Duodenal mucosa (tissue), 2 donors: ENCODE data around the gene RAPGEF5.
A peak's percentile ranks its signal among the peaks of the same experiment; 100 is the strongest.

Experiments
- H3K27ac ChIP-seq: one replicate; pipeline ENCODE4 v1.7.0; 2013; ENCODE audit warnings: low read depth, low read length
- H3K27me3 ChIP-seq, 2 donors: one replicate each; pipeline ENCODE4 v1.7.0; 2013; ENCODE audit warnings: low read length in 2 of 2, control low read depth in 1 of 2; ENCODE audit not compliant: insufficient read depth in 2 of 2, control insufficient read depth in 1 of 2
- H3K36me3 ChIP-seq, 2 donors: one replicate each; pipeline ENCODE4 v1.7.0; 2013; ENCODE audit warnings: low read length in 2 of 2, control low read depth in 1 of 2; ENCODE audit not compliant: insufficient read depth in 2 of 2, control insufficient read depth in 1 of 2
- H3K4me1 ChIP-seq, 2 donors: one replicate each; pipeline ENCODE4 v1.7.0; 2013; ENCODE audit warnings: low read length in 2 of 2, control low read depth in 1 of 2; ENCODE audit not compliant: insufficient read depth in 2 of 2, control insufficient read depth in 1 of 2
- H3K4me3 ChIP-seq, 2 donors: one replicate each; pipeline ENCODE4 v1.7.0; 2013; ENCODE audit warnings: low read length in 2 of 2, low read depth in 1 of 2
- H3K9ac ChIP-seq, 2 donors: one replicate each; pipeline ENCODE4 v1.7.0; 2013; ENCODE audit warnings: low read length in 2 of 2, low read depth in 1 of 2
- H3K9me3 ChIP-seq, 2 donors: one replicate each; pipeline ENCODE4 v1.7.0; 2013; ENCODE audit warnings: low read length in 2 of 2, control low read depth in 1 of 2; ENCODE audit not compliant: control insufficient read depth in 1 of 2

RAPGEF5 gene

DNA sequence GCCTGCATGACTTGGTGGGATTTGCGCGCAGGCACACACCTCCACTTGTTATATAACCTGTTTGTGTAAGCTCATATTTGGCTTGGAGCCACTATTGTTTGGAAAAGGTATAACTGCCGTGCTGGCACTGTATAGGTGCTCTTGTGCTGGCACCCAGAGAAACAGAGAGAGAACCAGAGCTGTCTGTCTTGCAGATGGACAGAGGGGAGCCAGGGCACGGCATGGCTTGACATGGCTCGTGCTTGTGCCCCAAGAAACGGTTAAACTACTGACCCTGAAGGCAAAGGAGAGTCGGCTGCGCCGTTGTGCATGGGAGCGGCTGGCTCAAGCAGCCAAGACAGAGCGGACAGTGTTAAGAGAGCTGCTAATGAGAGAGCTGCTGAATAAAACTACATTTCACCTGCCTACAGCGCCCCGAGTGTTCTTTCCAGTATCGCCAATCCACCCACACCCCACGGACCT is 23.2 kb downstream of the RAPGEF5 start:
- H3K36me3 ChIP-seq = no peaks in the 10 kb centered on the region
- no peak overlapping the region for H3K27ac ChIP-seq
- H3K9ac ChIP-seq = no peak overlapping the region

DNA sequence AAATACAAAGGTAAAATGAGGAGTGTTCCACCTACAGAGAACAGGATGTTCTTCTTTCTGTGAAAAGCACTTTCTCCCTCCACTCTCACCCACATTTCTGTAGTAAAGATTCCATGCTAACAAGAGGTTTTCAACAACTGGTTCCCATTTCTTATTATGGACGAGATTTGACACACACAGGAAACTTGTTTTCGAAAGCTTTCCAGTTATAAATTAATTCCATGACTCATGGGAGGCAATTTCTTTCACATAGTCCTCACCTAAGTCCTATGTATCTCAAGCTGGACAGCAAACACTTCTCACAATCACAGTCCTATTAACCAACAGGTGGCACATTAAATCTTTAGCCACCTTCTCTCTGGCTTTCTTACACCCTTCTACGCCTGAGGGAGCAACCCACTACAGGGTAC is 24.5 kb downstream of the RAPGEF5 start:
- H3K9me3 ChIP-seq = no peaks in the 10 kb centered on the region
- H3K9ac ChIP-seq = no peak overlapping the region
- no peaks in the 10 kb centered on the region for H3K27me3 ChIP-seq
- H3K27ac ChIP-seq = no peak overlapping the region
- no peaks in the 10 kb centered on the region for H3K36me3 ChIP-seq
- peak overlapping the region in 1 of 2 donors; percentile 10 for H3K4me3 ChIP-seq
- H3K4me1 ChIP-seq = peaks cover 34 to 52% of the 10 kb centered on the region in 2 donors

More for the DNA sequence above, 23.2 kb downstream of the RAPGEF5 start:
- Histone ChIP-seq H3K9me3 (no peaks in the 10 kb centered on the region), H3K4me3 (no peak overlapping the region), H3K4me1 (peaks cover 34 to 54% of the 10 kb centered on the region in 2 donors), H3K27me3 (no peaks in the 10 kb centered on the region)

DNA sequence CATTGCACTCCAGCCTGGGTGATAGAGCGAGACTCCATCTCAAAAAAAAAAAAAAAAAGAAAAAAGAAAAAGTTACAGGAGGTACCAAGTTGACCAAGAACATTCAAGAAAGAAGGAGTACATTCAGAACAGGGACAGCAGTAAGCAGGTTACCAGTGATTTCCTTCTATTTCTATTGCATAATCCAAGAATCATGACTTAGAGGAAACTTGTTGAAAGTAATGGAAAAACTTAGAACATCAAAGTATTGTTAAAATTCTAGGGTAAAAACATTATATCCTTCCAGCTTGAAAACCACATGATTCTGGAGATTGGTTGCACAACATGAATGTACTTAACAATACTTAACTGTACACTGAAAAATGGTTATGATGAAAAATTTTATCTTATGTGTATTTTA is 25.2 kb downstream of the RAPGEF5 start:
- H3K36me3 ChIP-seq = no peaks in the 10 kb centered on the region
- no peaks in the 10 kb centered on the region for H3K27me3 ChIP-seq
- no peak overlapping the region for H3K27ac ChIP-seq
- no peak overlapping the region for H3K9ac ChIP-seq
- peaks cover 34 to 52% of the 10 kb centered on the region in 2 donors for H3K4me1 ChIP-seq
- H3K9me3 ChIP-seq = no peaks in the 10 kb centered on the region
- no peak overlapping the region for H3K4me3 ChIP-seq

DNA sequence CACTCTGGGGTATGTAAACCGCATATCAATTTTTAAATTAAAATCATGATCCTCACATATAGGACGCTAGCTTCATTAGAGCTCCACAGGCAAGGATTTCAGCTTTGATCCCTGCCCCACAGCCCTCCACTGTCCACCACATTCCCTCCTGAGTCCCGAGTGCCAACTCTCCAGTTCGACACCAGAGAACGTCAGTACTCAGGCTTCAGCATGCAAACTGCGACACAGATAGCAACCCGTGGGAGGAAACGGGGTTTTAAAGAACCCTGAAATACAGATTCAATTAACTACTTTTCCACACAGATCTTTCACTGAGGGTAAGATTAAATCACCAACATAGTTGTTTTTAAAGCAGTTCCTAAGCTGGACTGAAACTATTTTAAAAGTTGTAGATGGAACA is 26.1 kb downstream of the RAPGEF5 start:
- no peak overlapping the region for H3K27ac ChIP-seq
- peaks cover 34 to 52% of the 10 kb centered on the region in 2 donors for H3K4me1 ChIP-seq
- no peaks in the 10 kb centered on the region for H3K27me3 ChIP-seq
- no peaks in the 10 kb centered on the region for H3K36me3 ChIP-seq
- no peak overlapping the region for H3K9ac ChIP-seq
- peak overlapping the region in 1 of 2 donors; percentile 4 for H3K4me3 ChIP-seq
- H3K9me3 ChIP-seq = no peaks in the 10 kb centered on the region

DNA sequence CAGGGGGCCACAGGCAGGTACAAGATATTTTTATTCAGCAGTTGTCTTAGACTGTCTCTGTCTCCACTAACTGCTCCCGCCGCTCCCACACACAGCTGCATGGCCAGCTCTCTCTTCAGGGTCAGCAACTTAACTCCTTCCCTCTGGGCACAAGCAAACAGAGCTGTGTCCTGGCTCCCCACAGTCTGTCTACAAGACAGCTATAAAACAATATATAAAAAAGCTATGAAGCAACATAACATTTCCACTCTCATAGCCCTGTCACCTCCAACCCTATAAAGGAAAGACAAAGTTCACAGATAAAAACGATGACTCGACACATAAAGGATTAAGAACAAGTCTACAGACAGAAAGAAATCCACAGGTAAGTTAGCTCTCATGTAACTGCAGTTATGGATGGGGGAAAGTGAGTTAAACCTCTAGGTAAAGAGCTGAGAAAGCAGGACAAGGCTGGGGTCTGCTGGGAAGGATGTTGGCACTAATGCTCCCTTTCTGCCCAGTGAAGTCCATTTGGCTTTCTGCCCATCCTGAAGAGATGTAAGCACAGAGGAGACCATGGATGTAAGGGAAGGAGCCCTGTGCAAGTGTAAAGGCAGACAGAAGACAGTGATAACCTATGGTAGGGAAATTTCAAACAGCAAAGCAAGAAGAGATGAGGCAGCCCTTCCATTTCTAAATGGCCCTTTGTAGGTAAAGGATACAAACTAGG is 27.0 kb downstream of the RAPGEF5 start:
- Histone ChIP-seq H3K27me3 (no peaks in the 10 kb centered on the region), H3K36me3 (no peaks in the 10 kb centered on the region), H3K9me3 (no peaks in the 10 kb centered on the region), H3K4me1 (peaks cover 31 to 46% of the 10 kb centered on the region in 2 donors), H3K4me3 (peak overlapping the region in 1 of 2 donors; percentile 44), H3K27ac (peak overlapping the region; percentile 60), H3K9ac (peak overlapping the region; percentile 21 to 28)

DNA sequence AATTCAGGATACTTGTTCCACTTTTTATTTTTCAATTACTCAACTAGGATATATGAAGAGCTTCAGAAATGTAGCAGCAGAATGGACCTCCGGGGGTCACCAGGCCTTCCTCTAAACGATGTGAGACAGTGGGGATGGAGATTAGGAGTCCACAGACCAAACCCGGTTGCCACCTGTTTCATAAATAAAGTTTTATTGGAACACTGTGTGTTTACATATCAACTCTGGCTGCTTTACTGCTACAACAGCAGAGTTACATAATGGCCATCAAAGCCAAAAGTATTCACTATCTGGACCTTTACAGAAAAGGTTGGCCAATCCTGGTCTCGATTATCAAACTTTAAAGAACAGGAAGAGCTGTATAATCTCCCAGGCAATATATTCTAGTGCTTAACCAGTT is 30.8 kb downstream of the RAPGEF5 start:
- no peaks in the 10 kb centered on the region for H3K9me3 ChIP-seq
- no peaks in the 10 kb centered on the region for H3K36me3 ChIP-seq
- H3K9ac ChIP-seq = no peak overlapping the region
- peaks cover 16 to 28% of the 10 kb centered on the region in 2 donors for H3K4me1 ChIP-seq
- H3K27me3 ChIP-seq = no peaks in the 10 kb centered on the region
- H3K27ac ChIP-seq = no peak overlapping the region
- no peak overlapping the region for H3K4me3 ChIP-seq

DNA sequence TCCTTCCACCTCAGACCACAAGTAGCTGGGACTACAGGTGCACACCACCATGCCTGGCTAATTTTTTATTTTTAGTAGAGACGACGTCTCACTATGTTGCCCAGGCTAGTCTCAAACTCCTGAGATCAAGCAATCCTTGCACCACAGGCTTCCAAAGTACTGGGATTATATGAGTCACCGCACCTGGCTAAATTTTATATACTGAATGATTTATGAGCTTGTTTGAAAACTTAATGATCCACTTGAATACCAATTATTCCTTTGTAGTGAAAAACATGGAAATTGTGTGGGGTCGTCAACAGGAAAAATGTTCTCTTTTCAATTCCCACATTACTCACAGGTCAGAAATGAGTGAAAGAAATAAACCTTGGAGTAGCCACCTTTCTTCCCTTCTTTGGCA is 31.3 kb downstream of the RAPGEF5 start:
- Histone ChIP-seq H3K27ac (no peak overlapping the region), H3K9ac (no peak overlapping the region), H3K27me3 (no peaks in the 10 kb centered on the region), H3K4me3 (no peak overlapping the region), H3K36me3 (no peaks in the 10 kb centered on the region), H3K9me3 (no peaks in the 10 kb centered on the region), H3K4me1 (peaks cover 13 to 23% of the 10 kb centered on the region in 2 donors)

DNA sequence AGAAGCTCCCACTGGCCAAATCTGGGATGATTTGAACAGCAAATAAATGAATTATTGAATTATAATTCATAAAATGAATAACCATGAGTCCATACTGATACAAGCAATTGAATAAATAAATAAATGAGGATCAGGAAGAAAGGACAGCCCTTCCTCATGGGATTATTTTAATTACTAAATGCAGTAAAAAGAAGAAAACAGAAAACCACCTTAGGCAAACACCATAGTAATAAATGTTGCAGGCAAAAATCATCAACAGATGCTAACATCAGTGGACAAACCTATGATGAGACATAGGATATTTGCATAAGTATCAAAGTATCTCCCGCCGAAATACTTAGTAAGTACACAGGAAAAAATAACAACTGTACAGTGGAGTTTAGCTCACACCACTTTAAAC is 33.2 kb downstream of the RAPGEF5 start:
- Histone ChIP-seq H3K27me3 (no peaks in the 10 kb centered on the region), H3K4me3 (no peak overlapping the region), H3K27ac (no peak overlapping the region), H3K9ac (no peak overlapping the region), H3K9me3 (no peaks in the 10 kb centered on the region), H3K4me1 (peaks cover 0 to 6% of the 10 kb centered on the region in 2 donors), H3K36me3 (no peaks in the 10 kb centered on the region)

DNA sequence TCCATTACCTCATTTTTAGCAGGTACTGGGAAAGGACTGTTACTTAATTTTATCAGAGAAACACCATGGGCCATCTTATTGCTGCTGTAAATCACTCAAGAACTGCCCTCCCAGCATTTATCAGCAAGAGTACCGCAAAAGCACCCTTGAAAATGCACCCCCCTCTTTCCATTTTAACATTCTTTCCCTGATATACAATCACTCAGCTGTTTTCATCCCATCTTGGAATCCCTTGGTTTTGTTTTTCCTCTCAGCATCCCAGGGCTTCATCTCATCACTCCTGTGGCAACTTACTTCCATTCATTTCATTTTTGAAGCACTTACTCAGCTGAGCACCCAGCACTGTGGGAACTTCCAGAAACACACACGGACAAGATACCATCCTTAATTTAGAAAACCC is 36.5 kb downstream of the RAPGEF5 start:
- no peak overlapping the region for H3K9ac ChIP-seq
- no peak overlapping the region for H3K4me3 ChIP-seq
- no peaks in the 10 kb centered on the region for H3K27me3 ChIP-seq
- no peaks in the 10 kb centered on the region for H3K36me3 ChIP-seq
- no peaks in the 10 kb centered on the region for H3K9me3 ChIP-seq
- H3K27ac ChIP-seq = no peak overlapping the region
- peaks cover 0 to 5% of the 10 kb centered on the region in 2 donors for H3K4me1 ChIP-seq

DNA sequence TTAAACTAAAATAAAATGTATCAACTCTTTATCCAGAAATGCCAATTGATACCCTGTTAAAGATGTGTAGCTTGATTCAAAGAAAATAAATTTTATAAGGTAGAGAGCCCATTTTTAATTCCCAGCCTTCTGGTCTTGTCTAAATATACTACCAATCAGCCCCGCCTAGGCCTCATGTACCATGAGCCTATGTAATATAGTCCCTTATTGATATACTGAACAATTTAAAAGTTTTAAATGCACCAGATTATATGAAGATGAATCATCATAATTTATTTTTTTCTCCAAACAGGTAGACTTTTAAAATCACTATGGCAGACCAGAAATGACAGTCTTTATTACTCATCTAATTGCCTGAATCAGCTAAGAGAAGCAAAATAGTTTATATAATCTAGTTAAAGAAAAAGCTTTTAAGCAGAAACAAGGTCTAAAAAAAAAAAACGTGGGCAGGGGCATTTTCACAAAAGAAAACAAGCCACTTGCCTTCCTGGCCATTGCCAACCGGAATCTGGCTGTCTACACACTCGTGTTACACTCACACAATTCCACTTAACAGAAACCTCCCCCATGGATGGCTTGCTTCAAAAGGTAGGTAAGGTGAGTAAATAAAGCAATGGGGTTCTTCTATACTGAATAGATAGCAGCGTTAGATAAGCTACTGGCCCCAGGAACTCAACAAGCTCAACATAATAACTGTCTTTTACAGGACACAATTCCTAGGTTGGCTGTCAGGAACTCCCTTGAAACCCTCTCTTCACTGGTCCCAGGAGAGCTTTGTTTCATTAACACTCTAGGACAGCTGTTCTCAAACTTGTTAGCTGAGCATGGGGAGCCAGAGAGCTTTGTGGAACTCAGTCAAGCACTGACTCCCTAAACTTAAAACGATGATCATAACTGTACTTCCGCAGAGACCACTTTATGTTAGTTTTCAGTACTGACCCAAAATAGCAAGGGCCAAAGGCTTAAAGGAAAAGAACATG is 37.2 kb downstream of the RAPGEF5 start:
- Histone ChIP-seq H3K9ac (no peak overlapping the region), H3K27ac (no peak overlapping the region), H3K36me3 (peaks cover 5 to 6% of the 10 kb centered on the region in 2 donors), H3K4me3 (no peak overlapping the region), H3K27me3 (no peaks in the 10 kb centered on the region), H3K9me3 (no peaks in the 10 kb centered on the region), H3K4me1 (peaks cover 0 to 5% of the 10 kb centered on the region in 2 donors)
